GM12872 (cell line): ENCODE results near the gene ERMP1.

Experiments used
- CTCF ChIP-seq: IDR thresholded peaks from 3 replicates; pipeline ENCODE4 v1.5.1; 2011; ENCODE audit warnings: low read depth, mild to moderate bottlenecking, low read length, moderate library complexity; ENCODE audit not compliant: insufficient read depth

The ERMP1 gene

GRCh38 chr9:5832538-5833529 is at the start of gene ERMP1:
ERMP1 (minus strand) TSS chr9:5833117; CDS start chr9:5833027, 90 bp downstream.
- TF ChIP-seq CTCF, result peak; percentile 84

- TF ChIP-seq CTCF, result no peak
Observed at GRCh38 chr9:5879419-5880181, 46.7 kb upstream of the ERMP1 start.

- TF ChIP-seq CTCF, result no peak; the same call in 2 of the 3 replicates
Observed at GRCh38 chr9:5876711-5877110, 43.8 kb upstream of the ERMP1 start.

- no peak for TF ChIP-seq CTCF
Observed at GRCh38 chr9:5876026-5876425, 43.1 kb upstream of the ERMP1 start.

- no peak for TF ChIP-seq CTCF
Observed at GRCh38 chr9:5874048-5874447, 41.1 kb upstream of the ERMP1 start.

- no peak for TF ChIP-seq CTCF
Observed at GRCh38 chr9:5873439-5873838, 40.5 kb upstream of the ERMP1 start.

- no peak for TF ChIP-seq CTCF
Observed at GRCh38 chr9:5872511-5872910, 39.6 kb upstream of the ERMP1 start.
